OCI-LY7 (cell line): ENCODE results near the gene ZNF333. TPM values are rescaled to one million over a fixed set of nuclear protein-coding genes. Genes with fewer than 3 reads are reported as not detected.

ENCODE experiments used
- BruUV-seq: library from RNA; stranded (reverse); fragments of 400-500 nt; replicated peaks from 2 replicates; lab custom pipeline; 2021; lab: Mats Ljungman, UMichigan
- CTCF ChIA-PET: fragments of 300-600 bp; sonication (Branson Sonifier 250); formaldehyde crosslinking; loops from one replicate; lab custom pipeline; 2022; ENCODE audit warnings: antibody characterized with exemption; ENCODE audit not compliant: unreplicated experiment; lab: Charles Lee
- POLR2A ChIA-PET: fragments of 300-600 bp; sonication (Branson Sonifier 250); formaldehyde crosslinking; loops from one replicate; lab custom pipeline; 2022; ENCODE audit warnings: antibody characterized with exemption; lab: Charles Lee
- DNase-seq: peaks from one replicate; pipeline ENCODE4 v3.0.0-alpha.2; 2015; ENCODE audit warnings: low spot score
- H2AFZ ChIP-seq: fragments of 200-600 bp; sonication (generic), shearing (Covaris generic); 2 replicates; pipeline ENCODE4 v1.6.1; 2014; ENCODE audit warnings: mild to moderate bottlenecking, antibody characterized with exemption, low read length, moderate library complexity
- H3K27ac ChIP-seq: fragments of 200-600 bp; sonication (generic); 2 replicates; pipeline ENCODE4 v1.5.1; 2014; ENCODE audit warnings: mixed run types, low read depth, mild to moderate bottlenecking, moderate library complexity, low read length, inconsistent platforms; ENCODE audit not compliant: poor library complexity, severe bottlenecking
- H3K36me3 ChIP-seq: fragments of 200-600 bp; sonication (generic); 2 replicates; pipeline ENCODE4 v1.6.1; 2014; ENCODE audit warnings: mild to moderate bottlenecking, antibody characterized with exemption, low read length, moderate library complexity, mixed read lengths; ENCODE audit not compliant: insufficient read depth
- H3K4me1 ChIP-seq: fragments of 200-600 bp; sonication (generic); 2 replicates; pipeline ENCODE4 v1.5.1; 2014; ENCODE audit warnings: mild to moderate bottlenecking, low read length; ENCODE audit not compliant: insufficient read depth, poor library complexity, severe bottlenecking
- H3K4me2 ChIP-seq: fragments of 200-600 bp; sonication (generic); 2 replicates; pipeline ENCODE4 v1.6.1; 2014; ENCODE audit warnings: mild to moderate bottlenecking, low read length
- H3K4me3 ChIP-seq: fragments of 200-600 bp; sonication (generic); 2 replicates; pipeline ENCODE4 v1.5.1; 2014; ENCODE audit warnings: mild to moderate bottlenecking, low read depth, low read length; ENCODE audit not compliant: poor library complexity, severe bottlenecking
- H3K79me2 ChIP-seq: fragments of 200-600 bp; sonication (generic); 2 replicates; pipeline ENCODE4 v1.6.1; 2016; ENCODE audit warnings: low read depth, mild to moderate bottlenecking, low read length, moderate library complexity, mixed read lengths; ENCODE audit not compliant: insufficient read depth
- H3K9me2 ChIP-seq: fragments of 200-600 bp; sonication (generic); 2 replicates; pipeline ENCODE4 v1.6.1; 2016; ENCODE audit warnings: mild to moderate bottlenecking, low read length, mixed read lengths; ENCODE audit not compliant: insufficient read depth
- H3K9me3 ChIP-seq: fragments of 200-600 bp; sonication (generic); 2 replicates; pipeline ENCODE4 v1.6.1; 2014; ENCODE audit warnings: mild to moderate bottlenecking, mixed run types, low read length, mixed read lengths
- H4K20me1 ChIP-seq: fragments of 200-600 bp; sonication (generic); 2 replicates; pipeline ENCODE4 v1.6.1; 2014; ENCODE audit warnings: mild to moderate bottlenecking, antibody characterized with exemption, low read length, moderate library complexity, mixed read lengths; ENCODE audit not compliant: insufficient read depth
- EZH2phosphoT487 ChIP-seq: fragments of 200-600 bp; sonication (generic); IDR thresholded peaks from 2 replicates; pipeline ENCODE4 v1.6.1; 2018; ENCODE audit warnings: low read depth, borderline replicate concordance, mild to moderate bottlenecking, mixed run types, antibody characterized with exemption, low read length, moderate library complexity, mixed read lengths
- intact Hi-C: fragments of 100-400 bp; cut with micrococcal nuclease; formaldehyde crosslinking; loops from one replicate; pipeline ENCODE4 v1.10.0; 2022; ENCODE audit not compliant: unreplicated experiment
- total RNA-seq, 2 experiments: library from RNA; depleted of rRNA in 1 of 2; stranded (reverse); fragments of >200 nt in 1 of 2; shearing (Covaris generic) in 1 of 2; gene quantifications; 2 replicates each; pipeline ENCODE4 v1.2.3, GENCODE V29; 2014 to 2022
- TF ChIP-seq, protein P1 (sequence below): fragments of 200-600 bp; sonication (generic); conservative IDR thresholded peaks from 2 replicates; pipeline ENCODE4 v1.5.1; 2014; ENCODE audit warnings: mild to moderate bottlenecking, antibody characterized with exemption, low read length, moderate library complexity, mixed read lengths

ZNF333 gene
- total RNA-seq, 2 experiments from 2014 or later = 25.0 to 26.1 TPM

DNA sequence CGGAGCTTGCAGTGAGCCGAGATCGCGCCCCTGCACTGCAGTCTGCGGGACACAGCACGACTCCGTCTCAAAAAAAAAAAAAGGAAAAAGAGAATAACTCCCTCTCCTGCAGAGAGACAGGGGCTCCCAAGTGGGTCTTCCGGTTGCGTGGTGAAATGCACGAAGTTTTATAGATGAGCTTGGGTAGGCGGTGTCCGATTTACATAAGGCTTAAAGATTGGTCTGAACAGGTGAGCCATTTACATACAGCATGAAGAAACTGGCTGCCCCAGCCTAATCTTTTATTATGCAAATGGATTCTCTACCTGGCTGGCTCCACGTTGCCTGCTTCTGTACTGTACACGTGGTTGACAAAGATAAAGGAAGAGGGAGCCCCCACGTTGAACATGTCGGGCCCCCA lies 69.0 kb downstream of the ZNF333 start:
- no peak for DNase-seq
- ChIA-PET POLR2A (no interaction called here), CTCF (no interaction called here)
- Histone ChIP-seq H3K4me3 (no peak overlapping the region), H3K27ac (no peak overlapping the region), H3K9me2 (no peaks in the 10 kb centered on the region), H4K20me1 (no peaks in the 10 kb centered on the region), H3K4me1 (no peaks in the 10 kb centered on the region), H3K79me2 (no peaks in the 10 kb centered on the region), H3K36me3 (no peaks in the 10 kb centered on the region), H3K4me2 (no peak overlapping the region), H2AFZ (no peak overlapping the region), H3K9me3 (no peaks in the 10 kb centered on the region)
- intact Hi-C loops = no loop called here
- no TSS peak for BruUV-seq
- TF ChIP-seq, protein P1, sequence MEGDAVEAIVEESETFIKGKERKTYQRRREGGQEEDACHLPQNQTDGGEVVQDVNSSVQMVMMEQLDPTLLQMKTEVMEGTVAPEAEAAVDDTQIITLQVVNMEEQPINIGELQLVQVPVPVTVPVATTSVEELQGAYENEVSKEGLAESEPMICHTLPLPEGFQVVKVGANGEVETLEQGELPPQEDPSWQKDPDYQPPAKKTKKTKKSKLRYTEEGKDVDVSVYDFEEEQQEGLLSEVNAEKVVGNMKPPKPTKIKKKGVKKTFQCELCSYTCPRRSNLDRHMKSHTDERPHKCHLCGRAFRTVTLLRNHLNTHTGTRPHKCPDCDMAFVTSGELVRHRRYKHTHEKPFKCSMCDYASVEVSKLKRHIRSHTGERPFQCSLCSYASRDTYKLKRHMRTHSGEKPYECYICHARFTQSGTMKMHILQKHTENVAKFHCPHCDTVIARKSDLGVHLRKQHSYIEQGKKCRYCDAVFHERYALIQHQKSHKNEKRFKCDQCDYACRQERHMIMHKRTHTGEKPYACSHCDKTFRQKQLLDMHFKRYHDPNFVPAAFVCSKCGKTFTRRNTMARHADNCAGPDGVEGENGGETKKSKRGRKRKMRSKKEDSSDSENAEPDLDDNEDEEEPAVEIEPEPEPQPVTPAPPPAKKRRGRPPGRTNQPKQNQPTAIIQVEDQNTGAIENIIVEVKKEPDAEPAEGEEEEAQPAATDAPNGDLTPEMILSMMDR = no peak
- no peak for TF ChIP-seq EZH2phosphoT487

DNA sequence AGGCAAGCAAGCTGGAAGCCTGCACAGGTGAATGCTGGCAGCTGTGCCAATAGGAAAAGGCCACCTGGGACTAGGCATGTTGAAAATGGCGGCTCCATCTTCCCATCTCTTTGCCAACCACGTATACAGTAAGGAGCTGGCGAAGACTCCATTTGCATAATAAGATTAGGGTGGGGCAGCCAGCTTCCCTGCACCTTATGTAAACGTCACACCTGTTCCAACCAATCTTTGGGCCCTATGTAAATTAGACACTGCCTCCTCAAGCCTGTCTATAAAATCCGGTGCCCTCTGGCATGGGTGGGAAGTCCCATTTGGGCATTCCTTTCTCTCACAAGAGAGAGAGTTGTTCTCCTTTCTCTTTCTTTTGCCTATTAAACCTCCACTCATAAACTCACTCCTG lies 71.8 kb downstream of the ZNF333 start:
- no peaks in the 10 kb centered on the region for H4K20me1 ChIP-seq
- H3K27ac ChIP-seq = no peak overlapping the region
- H3K9me2 ChIP-seq = no peaks in the 10 kb centered on the region
- no peak overlapping the region for H2AFZ ChIP-seq
- H3K4me2 ChIP-seq = no peak overlapping the region
- no TSS peak for BruUV-seq
- no peaks in the 10 kb centered on the region for H3K79me2 ChIP-seq
- H3K4me3 ChIP-seq = no peak overlapping the region
- no peaks in the 10 kb centered on the region for H3K4me1 ChIP-seq
- H3K36me3 ChIP-seq = no peaks in the 10 kb centered on the region
- no peak for TF ChIP-seq EZH2phosphoT487
- TF ChIP-seq, protein P1 = no peak
- intact Hi-C loops = no loop called here
- CTCF ChIA-PET = no interaction called here
- DNase-seq = no peak
- POLR2A ChIA-PET = interaction anchor here (0.6 kb wide), 1 partner anchor 406 kb away, joined by 3 read pairs; no protein-coding TSS in a partner anchor
- H3K9me3 ChIP-seq = no peaks in the 10 kb centered on the region

DNA sequence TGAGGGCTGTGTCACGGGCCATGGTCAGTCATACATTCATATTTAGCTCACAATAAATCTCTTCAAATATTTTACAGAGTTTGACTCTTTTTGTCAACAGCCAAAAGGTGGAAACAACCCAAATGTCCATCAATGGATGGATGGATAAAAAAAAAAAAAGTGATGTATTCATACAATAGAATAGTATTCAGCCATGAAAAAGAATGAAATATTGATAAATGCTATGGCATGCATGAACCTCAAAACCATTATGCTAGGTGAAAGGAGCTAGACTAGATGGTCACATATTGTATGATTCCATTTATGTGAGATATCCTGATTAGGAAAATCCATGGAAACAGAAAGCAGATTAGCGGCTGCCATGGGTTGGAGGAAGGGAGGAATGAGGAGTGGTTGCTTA lies 72.3 kb downstream of the ZNF333 start:
- Histone ChIP-seq H3K79me2 (no peaks in the 10 kb centered on the region), H4K20me1 (no peaks in the 10 kb centered on the region), H3K4me1 (no peaks in the 10 kb centered on the region), H3K4me3 (no peak overlapping the region), H3K36me3 (no peaks in the 10 kb centered on the region), H3K27ac (no peak overlapping the region), H3K4me2 (no peak overlapping the region), H3K9me2 (no peaks in the 10 kb centered on the region), H2AFZ (no peak overlapping the region), H3K9me3 (no peaks in the 10 kb centered on the region)
- POLR2A ChIA-PET = no interaction called here
- BruUV-seq = no TSS peak
- intact Hi-C loops = no loop called here
- CTCF ChIA-PET = no interaction called here
- no peak for TF ChIP-seq EZH2phosphoT487
- TF ChIP-seq, protein P1 = no peak
- DNase-seq = no peak
